Measurements from ENCODE around the gene TMEM114.
A peak's percentile ranks its signal among the peaks of the same experiment; 100 is the strongest.

TMEM114 gene

GRCh38 chr16:8622315-8622656, 32.0 kb upstream of the TMEM114 start:
- no peak for DNase-seq (ENCODE audit: low read depth in 1 of 2, low spot score in 1 of 2)
- TF ChIP-seq SPI1 (IDR thresholded peaks at IDR 0.05; ENCODE audit: borderline replicate concordance, low read depth) (no peak), POLR2AphosphoS5 (IDR thresholded peaks at IDR 0.05; ENCODE audit: low read depth) (no peak), REST (IDR thresholded peaks at IDR 0.05; ENCODE audit: insufficient replicate concordance, low read depth) (no peak), GABPA (IDR thresholded peaks at IDR 0.05; ENCODE audit: low read depth) (no peak)
- TF ChIP-seq, protein P1, sequence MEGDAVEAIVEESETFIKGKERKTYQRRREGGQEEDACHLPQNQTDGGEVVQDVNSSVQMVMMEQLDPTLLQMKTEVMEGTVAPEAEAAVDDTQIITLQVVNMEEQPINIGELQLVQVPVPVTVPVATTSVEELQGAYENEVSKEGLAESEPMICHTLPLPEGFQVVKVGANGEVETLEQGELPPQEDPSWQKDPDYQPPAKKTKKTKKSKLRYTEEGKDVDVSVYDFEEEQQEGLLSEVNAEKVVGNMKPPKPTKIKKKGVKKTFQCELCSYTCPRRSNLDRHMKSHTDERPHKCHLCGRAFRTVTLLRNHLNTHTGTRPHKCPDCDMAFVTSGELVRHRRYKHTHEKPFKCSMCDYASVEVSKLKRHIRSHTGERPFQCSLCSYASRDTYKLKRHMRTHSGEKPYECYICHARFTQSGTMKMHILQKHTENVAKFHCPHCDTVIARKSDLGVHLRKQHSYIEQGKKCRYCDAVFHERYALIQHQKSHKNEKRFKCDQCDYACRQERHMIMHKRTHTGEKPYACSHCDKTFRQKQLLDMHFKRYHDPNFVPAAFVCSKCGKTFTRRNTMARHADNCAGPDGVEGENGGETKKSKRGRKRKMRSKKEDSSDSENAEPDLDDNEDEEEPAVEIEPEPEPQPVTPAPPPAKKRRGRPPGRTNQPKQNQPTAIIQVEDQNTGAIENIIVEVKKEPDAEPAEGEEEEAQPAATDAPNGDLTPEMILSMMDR (IDR thresholded peaks at IDR 0.05; ENCODE audit: insufficient read depth, low read length) = no peak
- Histone ChIP-seq H3K27me3 (ENCODE audit: insufficient read depth, poor library complexity, severe bottlenecking) (peaks cover 3% of the 10 kb centered on the region), H3K27ac (replicated peaks) (peak overlapping the region; percentile 84), H3K4me3 (replicated peaks; ENCODE audit: insufficient read depth, low read length) (peak overlapping the region; percentile 70)

GRCh38 chr16:8621572-8622314, 31.4 kb upstream of the TMEM114 start, which contains the start of gene METTL22:
Gene METTL22, plus strand, starts transcription at chr16:8621698. Its CDS starts 3,968 bp downstream, at chr16:8625666.
- DNase-seq (ENCODE audit: low read depth in 1 of 2, low spot score in 1 of 2) = peak; percentile 69 to 83
- H3K27ac ChIP-seq (replicated peaks) = peak within 1 kb of the TSS; percentile 84
- peaks cover 3% of the 10 kb centered on the region for H3K27me3 ChIP-seq (ENCODE audit: insufficient read depth, poor library complexity, severe bottlenecking)
- peak within 1 kb of the TSS; percentile 70 for H3K4me3 ChIP-seq (replicated peaks; ENCODE audit: insufficient read depth, low read length)
- TF ChIP-seq POLR2AphosphoS5 (IDR thresholded peaks at IDR 0.05; ENCODE audit: low read depth) (peak; percentile 56; the same call in 1 of the 2 replicates), GABPA (IDR thresholded peaks at IDR 0.05; ENCODE audit: low read depth) (no peak)
- TF ChIP-seq, protein P1 (IDR thresholded peaks at IDR 0.05; ENCODE audit: insufficient read depth, low read length) = no peak

GRCh38 chr16:8621222-8621571, 30.9 kb upstream of the TMEM114 start:
- Histone ChIP-seq H3K27me3 (ENCODE audit: insufficient read depth, poor library complexity, severe bottlenecking) (peaks cover 3% of the 10 kb centered on the region), H3K4me3 (replicated peaks; ENCODE audit: insufficient read depth, low read length) (peak overlapping the region; percentile 70), H3K27ac (replicated peaks) (peak overlapping the region; percentile 84)
- TF ChIP-seq SPI1 (IDR thresholded peaks at IDR 0.05; ENCODE audit: borderline replicate concordance, low read depth) (no peak), POLR2AphosphoS5 (IDR thresholded peaks at IDR 0.05; ENCODE audit: low read depth) (no peak), REST (IDR thresholded peaks at IDR 0.05; ENCODE audit: insufficient replicate concordance, low read depth) (no peak), GABPA (IDR thresholded peaks at IDR 0.05; ENCODE audit: low read depth) (no peak)
- TF ChIP-seq, protein P1 (IDR thresholded peaks at IDR 0.05; ENCODE audit: insufficient read depth, low read length) = no peak
- no peak for DNase-seq (ENCODE audit: low read depth in 1 of 2, low spot score in 1 of 2)
